Esophagus mucosa (tissue), 1 donor: ENCODE results near the gene TINAGL1. TPM values are rescaled to one million over a fixed set of nuclear protein-coding genes. Genes with fewer than 3 reads are reported as not detected.

Experiments
- ATAC-seq: fragments of 200-7000 bp; cut with Tn5 transposase; one replicate; pipeline ENCODE4 v1.9.1; 2020
- total RNA-seq: library from RNA; stranded (reverse); gene quantifications from one replicate; pipeline ENCODE4 v1.2.4, GENCODE V29; 2023
- donor health status: DM: yes; HTN: yes; CAD: no.

Gene TINAGL1
- total RNA-seq, 1 donor from 2014 or later = 15.9 TPM

- ATAC-seq = no peak
These were observed 52.7 kb downstream of the TINAGL1 start for GRCh38 chr1:31628931-31629556.

GRCh38 chr1:31632649-31633048, 56.3 kb downstream of the TINAGL1 start:
- no peak for ATAC-seq

- ATAC-seq = no peak
These were observed 56.8 kb downstream of the TINAGL1 start for GRCh38 chr1:31633117-31633516.

Other genes with a start within 250 kb of the TINAGL1 start
- 0.36 TPM for gene FABP3, start 203.4 kb upstream of the TINAGL1 start, total RNA-seq
- 109 TPM for gene SERINC2, start 163.3 kb upstream of the TINAGL1 start, total RNA-seq
- gene HCRTR1, start 41.2 kb downstream of the TINAGL1 start, total RNA-seq = not detected
- gene PEF1, start 68.4 kb downstream of the TINAGL1 start, total RNA-seq = 44.0 TPM
- 11.8 TPM for gene COL16A1, start 127.5 kb downstream of the TINAGL1 start, total RNA-seq
- gene ADGRB2, start 187.8 kb downstream of the TINAGL1 start, total RNA-seq = 0.24 TPM
- 0.68 TPM for gene SPOCD1, start 239.5 kb downstream of the TINAGL1 start, total RNA-seq